Esophagus squamous epithelium (tissue), 4 donors: Measurements from ENCODE around the gene BAIAP2.

ENCODE experiments used
- POLR2A ChIP-seq, 4 donors: fragments of 450-650 bp; IDR thresholded peaks; one replicate each; pipeline ENCODE4 v1.6.1; 2017; ENCODE audit warnings: antibody characterized with exemption in 4 of 4, mild to moderate bottlenecking in 4 of 4, moderate library complexity in 3 of 4
- TF ChIP-seq, protein P1 (sequence below), 6 experiments: fragments of 450-650 bp in 4 of 6; fragments of 200-600 bp in 2 of 6; sonication (generic) in 2 of 6; IDR thresholded peaks; one replicate each; pipeline ENCODE4 v1.5.1; 2016 to 2019; ENCODE audit warnings: antibody characterized with exemption in 6 of 6, mild to moderate bottlenecking in 4 of 6, moderate library complexity in 4 of 6

DNA sequence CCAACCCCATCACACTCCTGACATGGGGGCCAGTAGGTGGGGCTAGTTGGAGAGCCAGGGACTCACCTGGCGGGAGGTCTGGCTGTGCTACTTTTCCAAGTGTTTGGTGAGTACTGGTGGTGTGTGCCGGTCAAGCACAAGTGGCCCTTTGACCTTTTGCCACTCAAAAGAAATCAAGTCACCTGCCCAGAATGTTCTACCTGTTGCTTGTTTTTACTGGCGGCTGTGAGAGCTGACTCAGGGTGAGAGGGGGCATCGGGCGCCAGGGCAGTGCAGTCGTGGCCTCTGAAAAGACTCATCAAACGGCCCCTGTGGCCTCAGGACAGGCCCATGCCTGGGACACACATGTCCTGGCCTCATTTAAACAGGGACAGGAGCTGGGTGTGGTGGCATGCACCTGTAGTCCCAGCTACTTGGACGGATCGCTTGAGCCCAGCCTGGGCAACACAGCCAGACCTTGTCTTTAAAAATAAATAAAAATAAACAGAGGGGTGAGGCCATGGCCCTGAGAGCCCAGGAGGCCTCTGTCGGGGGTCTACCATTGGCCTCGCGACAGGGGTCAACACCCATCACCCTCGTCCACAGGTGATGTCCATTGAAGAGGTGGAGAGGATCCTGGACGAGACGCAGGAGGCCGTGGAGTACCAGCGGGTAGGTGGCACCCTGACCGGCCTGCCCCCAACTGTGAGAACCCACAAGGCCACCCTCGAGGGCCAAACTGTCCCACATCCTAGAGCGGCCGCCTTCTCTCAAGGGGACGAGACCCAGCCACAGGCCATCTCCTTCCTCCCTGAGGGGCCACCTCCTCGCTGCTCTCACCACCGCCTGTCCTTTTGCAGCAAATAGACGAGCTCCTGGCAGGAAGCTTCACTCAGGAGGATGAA lies 38.3 kb upstream of the BAIAP2 start:
- TF ChIP-seq, protein P1, sequence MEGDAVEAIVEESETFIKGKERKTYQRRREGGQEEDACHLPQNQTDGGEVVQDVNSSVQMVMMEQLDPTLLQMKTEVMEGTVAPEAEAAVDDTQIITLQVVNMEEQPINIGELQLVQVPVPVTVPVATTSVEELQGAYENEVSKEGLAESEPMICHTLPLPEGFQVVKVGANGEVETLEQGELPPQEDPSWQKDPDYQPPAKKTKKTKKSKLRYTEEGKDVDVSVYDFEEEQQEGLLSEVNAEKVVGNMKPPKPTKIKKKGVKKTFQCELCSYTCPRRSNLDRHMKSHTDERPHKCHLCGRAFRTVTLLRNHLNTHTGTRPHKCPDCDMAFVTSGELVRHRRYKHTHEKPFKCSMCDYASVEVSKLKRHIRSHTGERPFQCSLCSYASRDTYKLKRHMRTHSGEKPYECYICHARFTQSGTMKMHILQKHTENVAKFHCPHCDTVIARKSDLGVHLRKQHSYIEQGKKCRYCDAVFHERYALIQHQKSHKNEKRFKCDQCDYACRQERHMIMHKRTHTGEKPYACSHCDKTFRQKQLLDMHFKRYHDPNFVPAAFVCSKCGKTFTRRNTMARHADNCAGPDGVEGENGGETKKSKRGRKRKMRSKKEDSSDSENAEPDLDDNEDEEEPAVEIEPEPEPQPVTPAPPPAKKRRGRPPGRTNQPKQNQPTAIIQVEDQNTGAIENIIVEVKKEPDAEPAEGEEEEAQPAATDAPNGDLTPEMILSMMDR (IDR thresholded peaks at IDR 0.05) = no peak
- no peak for TF ChIP-seq POLR2A (IDR thresholded peaks at IDR 0.05)
